ENCODE measurements around the gene MYRIP.

The MYRIP gene

GRCh38 chr3:40229963-40230362 is 420.6 kb downstream of the MYRIP start:
- POLR2A ChIA-PET = no interaction called here
- no peak for DNase-seq (ENCODE audit: extremely low spot score)
- CTCF ChIA-PET = no interaction called here
- TF ChIP-seq FOXA1 (IDR thresholded peaks at IDR 0.05) (no peak), BHLHE40 (IDR thresholded peaks at IDR 0.05; ENCODE audit: borderline replicate concordance) (no peak), TARDBP (IDR thresholded peaks at IDR 0.05) (no peak), FOXM1 (IDR thresholded peaks at IDR 0.05; ENCODE audit: borderline replicate concordance) (no peak), FOXK2 (IDR thresholded peaks at IDR 0.05) (no peak), SUZ12 (IDR thresholded peaks at IDR 0.05) (no peak), HDGF (IDR thresholded peaks at IDR 0.05; ENCODE audit: borderline replicate concordance) (no peak), ELF4 (IDR thresholded peaks at IDR 0.05) (no peak), ZNF384 (IDR thresholded peaks at IDR 0.05) (no peak), SP1 (IDR thresholded peaks at IDR 0.05) (no peak), LEF1 (IDR thresholded peaks at IDR 0.05; ENCODE audit: borderline replicate concordance) (no peak), ARNT (IDR thresholded peaks at IDR 0.05) (no peak), L3MBTL2 (conservative IDR thresholded peaks at IDR 0.05) (no peak), CTBP1 (IDR thresholded peaks at IDR 0.05; ENCODE audit: borderline replicate concordance) (no peak), PKNOX1 (IDR thresholded peaks at IDR 0.05) (no peak)

- POLR2A ChIA-PET = no interaction called here
- TF ChIP-seq ZNF384 (IDR thresholded peaks at IDR 0.05) (no peak), ELF4 (IDR thresholded peaks at IDR 0.05) (no peak), TARDBP (IDR thresholded peaks at IDR 0.05) (no peak), BHLHE40 (IDR thresholded peaks at IDR 0.05; ENCODE audit: borderline replicate concordance) (no peak), PKNOX1 (IDR thresholded peaks at IDR 0.05) (no peak), HDGF (IDR thresholded peaks at IDR 0.05; ENCODE audit: borderline replicate concordance) (no peak), FOXK2 (IDR thresholded peaks at IDR 0.05) (no peak), L3MBTL2 (conservative IDR thresholded peaks at IDR 0.05) (no peak), ARNT (IDR thresholded peaks at IDR 0.05) (no peak), FOXM1 (IDR thresholded peaks at IDR 0.05; ENCODE audit: borderline replicate concordance) (no peak), FOXA1 (IDR thresholded peaks at IDR 0.05) (no peak), CTBP1 (IDR thresholded peaks at IDR 0.05; ENCODE audit: borderline replicate concordance) (no peak), SUZ12 (IDR thresholded peaks at IDR 0.05) (no peak), SP1 (IDR thresholded peaks at IDR 0.05) (no peak), NFRKB (IDR thresholded peaks at IDR 0.05) (no peak), LEF1 (IDR thresholded peaks at IDR 0.05; ENCODE audit: borderline replicate concordance) (no peak)
- DNase-seq (ENCODE audit: extremely low spot score) = no peak
- CTCF ChIA-PET = no interaction called here
Measured at GRCh38 chr3:40230382-40230781, 421.0 kb downstream of the MYRIP start.

- ChIA-PET POLR2A (no interaction called here), CTCF (no interaction called here)
- DNase-seq (ENCODE audit: extremely low spot score) = no peak
- TF ChIP-seq HDGF (IDR thresholded peaks at IDR 0.05; ENCODE audit: borderline replicate concordance) (no peak), SUZ12 (IDR thresholded peaks at IDR 0.05) (no peak), TARDBP (IDR thresholded peaks at IDR 0.05) (no peak), FOXA1 (IDR thresholded peaks at IDR 0.05) (no peak), CTBP1 (IDR thresholded peaks at IDR 0.05; ENCODE audit: borderline replicate concordance) (no peak), ARNT (IDR thresholded peaks at IDR 0.05) (no peak)
Measured at GRCh38 chr3:40232626-40233025, 423.2 kb downstream of the MYRIP start.

- ChIA-PET POLR2A (no interaction called here), CTCF (no interaction called here)
- no peak for DNase-seq (ENCODE audit: extremely low spot score)
- TF ChIP-seq LEF1 (IDR thresholded peaks at IDR 0.05; ENCODE audit: borderline replicate concordance) (no peak), FOXK2 (IDR thresholded peaks at IDR 0.05) (no peak), FOXM1 (IDR thresholded peaks at IDR 0.05; ENCODE audit: borderline replicate concordance) (no peak), CTBP1 (IDR thresholded peaks at IDR 0.05; ENCODE audit: borderline replicate concordance) (no peak), ARNT (IDR thresholded peaks at IDR 0.05) (no peak), PKNOX1 (IDR thresholded peaks at IDR 0.05) (no peak), FOXA1 (IDR thresholded peaks at IDR 0.05) (no peak), ZNF384 (IDR thresholded peaks at IDR 0.05) (no peak), L3MBTL2 (conservative IDR thresholded peaks at IDR 0.05) (no peak), SP1 (IDR thresholded peaks at IDR 0.05) (no peak), HDGF (IDR thresholded peaks at IDR 0.05; ENCODE audit: borderline replicate concordance) (no peak), SUZ12 (IDR thresholded peaks at IDR 0.05) (no peak), NFRKB (IDR thresholded peaks at IDR 0.05) (no peak)
Measured at GRCh38 chr3:40237159-40237558, 427.8 kb downstream of the MYRIP start.

- ChIA-PET CTCF (interaction anchor here (0.7 kb wide), 1 partner anchor 78 kb away, joined by 4 read pairs; no protein-coding TSS in a partner anchor), POLR2A (no interaction called here)
- TF ChIP-seq SP1 (IDR thresholded peaks at IDR 0.05) (no peak), HDGF (IDR thresholded peaks at IDR 0.05; ENCODE audit: borderline replicate concordance) (no peak), BHLHE40 (IDR thresholded peaks at IDR 0.05; ENCODE audit: borderline replicate concordance) (no peak), CTBP1 (IDR thresholded peaks at IDR 0.05; ENCODE audit: borderline replicate concordance) (no peak), FOXA1 (IDR thresholded peaks at IDR 0.05) (no peak), ELF4 (IDR thresholded peaks at IDR 0.05) (no peak), PKNOX1 (IDR thresholded peaks at IDR 0.05) (no peak), NFRKB (IDR thresholded peaks at IDR 0.05) (no peak)
- peak; percentile 42 for DNase-seq (ENCODE audit: extremely low spot score)
Measured at GRCh38 chr3:40237889-40238571, 428.6 kb downstream of the MYRIP start.
